ENCODE results near the gene ESR1.

DNA sequence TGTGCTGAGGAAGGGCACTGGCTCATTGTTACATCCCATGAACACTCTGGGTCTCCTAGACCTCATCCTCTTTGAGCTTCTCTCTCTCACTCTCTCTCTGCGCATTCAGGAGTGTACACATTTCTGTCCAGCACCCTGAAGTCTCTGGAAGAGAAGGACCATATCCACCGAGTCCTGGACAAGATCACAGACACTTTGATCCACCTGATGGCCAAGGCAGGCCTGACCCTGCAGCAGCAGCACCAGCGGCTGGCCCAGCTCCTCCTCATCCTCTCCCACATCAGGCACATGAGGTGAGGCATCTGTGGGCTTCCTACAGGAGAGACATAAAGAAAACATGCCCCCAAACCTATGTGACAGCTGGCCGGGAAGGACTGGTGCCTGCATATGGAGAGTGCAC, 286.8 kb downstream of the ESR1 start:
- TF ChIP-seq, protein P1, sequence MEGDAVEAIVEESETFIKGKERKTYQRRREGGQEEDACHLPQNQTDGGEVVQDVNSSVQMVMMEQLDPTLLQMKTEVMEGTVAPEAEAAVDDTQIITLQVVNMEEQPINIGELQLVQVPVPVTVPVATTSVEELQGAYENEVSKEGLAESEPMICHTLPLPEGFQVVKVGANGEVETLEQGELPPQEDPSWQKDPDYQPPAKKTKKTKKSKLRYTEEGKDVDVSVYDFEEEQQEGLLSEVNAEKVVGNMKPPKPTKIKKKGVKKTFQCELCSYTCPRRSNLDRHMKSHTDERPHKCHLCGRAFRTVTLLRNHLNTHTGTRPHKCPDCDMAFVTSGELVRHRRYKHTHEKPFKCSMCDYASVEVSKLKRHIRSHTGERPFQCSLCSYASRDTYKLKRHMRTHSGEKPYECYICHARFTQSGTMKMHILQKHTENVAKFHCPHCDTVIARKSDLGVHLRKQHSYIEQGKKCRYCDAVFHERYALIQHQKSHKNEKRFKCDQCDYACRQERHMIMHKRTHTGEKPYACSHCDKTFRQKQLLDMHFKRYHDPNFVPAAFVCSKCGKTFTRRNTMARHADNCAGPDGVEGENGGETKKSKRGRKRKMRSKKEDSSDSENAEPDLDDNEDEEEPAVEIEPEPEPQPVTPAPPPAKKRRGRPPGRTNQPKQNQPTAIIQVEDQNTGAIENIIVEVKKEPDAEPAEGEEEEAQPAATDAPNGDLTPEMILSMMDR (IDR thresholded peaks at IDR 0.05), result no peak
- TF ChIP-seq POLR2A (IDR thresholded peaks at IDR 0.05; ENCODE audit: low read depth) (no peak), EP300 (IDR thresholded peaks at IDR 0.05) (no peak)

Measured in esophagus muscularis mucosa (tissue), 4 donors.